ENCODE results near the gene SLC4A11. TPM values are rescaled to one million over a fixed set of nuclear protein-coding genes. Genes with fewer than 3 reads are reported as not detected.

The SLC4A11 gene
- total RNA-seq, 1 donor from 2014 or later, result 0.58 TPM

DNA sequence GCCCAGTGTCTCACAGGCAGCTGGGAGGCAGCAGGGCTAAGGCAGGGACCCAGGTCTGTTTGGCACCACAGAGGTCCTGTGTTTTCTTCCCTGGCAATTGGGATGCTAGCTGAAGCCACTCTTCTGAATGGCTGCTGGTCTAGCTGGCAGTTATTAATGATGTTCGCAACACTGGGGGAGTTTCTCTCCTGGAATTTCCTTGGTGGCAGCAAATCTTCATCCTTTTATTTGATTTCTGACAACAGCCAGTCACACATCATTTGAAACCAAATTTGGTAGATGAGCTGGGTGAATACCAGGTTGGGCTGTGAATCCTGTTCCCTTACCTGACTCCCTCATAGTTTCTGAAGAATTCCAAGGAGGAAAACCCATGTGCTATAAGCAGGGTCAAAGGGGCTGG is 40.8 kb upstream of the SLC4A11 start:
- H3K4me3 Mint-ChIP-seq, result no peak overlapping the region
- ChIA-PET POLR2A (no interaction called here), CTCF (interaction anchor here (1.3 kb wide), 1 partner anchor 37 kb away, joined by 3 read pairs; no protein-coding TSS in a partner anchor)
- ATAC-seq (ENCODE audit: low read depth), result no peak
- H3K36me3 Mint-ChIP-seq (ENCODE audit: low read depth), result peaks cover 32% of the 10 kb centered on the region
- no peaks in the 10 kb centered on the region for H3K4me1 Mint-ChIP-seq
- intact Hi-C loops (cut with micrococcal nuclease), result no loop called here
- no peak for DNase-seq
- TF ChIP-seq, protein P1, sequence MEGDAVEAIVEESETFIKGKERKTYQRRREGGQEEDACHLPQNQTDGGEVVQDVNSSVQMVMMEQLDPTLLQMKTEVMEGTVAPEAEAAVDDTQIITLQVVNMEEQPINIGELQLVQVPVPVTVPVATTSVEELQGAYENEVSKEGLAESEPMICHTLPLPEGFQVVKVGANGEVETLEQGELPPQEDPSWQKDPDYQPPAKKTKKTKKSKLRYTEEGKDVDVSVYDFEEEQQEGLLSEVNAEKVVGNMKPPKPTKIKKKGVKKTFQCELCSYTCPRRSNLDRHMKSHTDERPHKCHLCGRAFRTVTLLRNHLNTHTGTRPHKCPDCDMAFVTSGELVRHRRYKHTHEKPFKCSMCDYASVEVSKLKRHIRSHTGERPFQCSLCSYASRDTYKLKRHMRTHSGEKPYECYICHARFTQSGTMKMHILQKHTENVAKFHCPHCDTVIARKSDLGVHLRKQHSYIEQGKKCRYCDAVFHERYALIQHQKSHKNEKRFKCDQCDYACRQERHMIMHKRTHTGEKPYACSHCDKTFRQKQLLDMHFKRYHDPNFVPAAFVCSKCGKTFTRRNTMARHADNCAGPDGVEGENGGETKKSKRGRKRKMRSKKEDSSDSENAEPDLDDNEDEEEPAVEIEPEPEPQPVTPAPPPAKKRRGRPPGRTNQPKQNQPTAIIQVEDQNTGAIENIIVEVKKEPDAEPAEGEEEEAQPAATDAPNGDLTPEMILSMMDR (IDR thresholded peaks at IDR 0.05), result no peak
- no peaks in the 10 kb centered on the region for H3K9me3 Mint-ChIP-seq
- no peak overlapping the region for H3K27ac Mint-ChIP-seq
- no peaks in the 10 kb centered on the region for H3K27me3 Mint-ChIP-seq

DNA sequence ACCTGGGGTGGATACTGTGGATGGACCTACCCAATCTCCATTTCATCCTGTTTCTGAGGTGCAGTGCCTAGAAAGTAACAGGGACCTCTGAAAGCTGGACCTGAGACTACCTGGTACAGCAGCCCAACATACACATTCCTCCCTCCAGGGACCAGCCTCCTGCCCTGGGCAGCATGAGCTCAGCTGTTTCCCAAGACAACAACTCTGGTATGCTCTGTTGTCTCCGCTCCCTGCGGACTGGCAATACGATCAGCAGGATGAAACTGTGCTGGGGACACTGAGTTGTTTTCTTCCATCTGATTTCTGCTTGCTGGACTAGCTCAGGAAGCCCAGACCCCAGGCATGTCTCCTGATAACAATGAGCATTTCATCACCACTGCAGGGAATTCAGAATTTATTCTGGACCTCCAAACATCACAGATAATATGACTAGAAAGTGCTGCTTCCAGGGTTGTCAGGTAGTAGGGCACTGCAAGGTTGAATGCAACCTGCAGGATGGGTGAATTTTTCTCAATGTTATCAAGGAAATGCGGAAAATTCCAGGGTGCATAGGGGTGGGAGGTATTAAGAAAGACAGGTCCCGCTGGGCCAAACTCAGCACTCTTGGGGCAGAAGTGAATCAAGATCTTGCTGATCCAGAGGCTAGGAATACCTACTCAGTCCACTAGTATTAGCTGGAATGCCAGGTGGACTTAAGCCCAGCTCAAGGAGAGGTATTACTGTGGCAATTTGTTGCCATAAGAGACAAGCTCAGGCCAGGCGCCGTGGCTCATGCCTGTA is 38.9 kb upstream of the SLC4A11 start:
- Mint-ChIP-seq H3K27ac (no peak overlapping the region), H3K9me3 (no peaks in the 10 kb centered on the region), H3K4me3 (no peak overlapping the region), H3K36me3 (ENCODE audit: low read depth) (peaks cover 32% of the 10 kb centered on the region), H3K27me3 (no peaks in the 10 kb centered on the region), H3K4me1 (no peaks in the 10 kb centered on the region)
- TF ChIP-seq, protein P1 (IDR thresholded peaks at IDR 0.05), result no peak
- intact Hi-C loops (cut with micrococcal nuclease), result no loop called here
- ATAC-seq (ENCODE audit: low read depth), result no peak
- ChIA-PET CTCF (no interaction called here), POLR2A (no interaction called here)
- no peak for DNase-seq

DNA sequence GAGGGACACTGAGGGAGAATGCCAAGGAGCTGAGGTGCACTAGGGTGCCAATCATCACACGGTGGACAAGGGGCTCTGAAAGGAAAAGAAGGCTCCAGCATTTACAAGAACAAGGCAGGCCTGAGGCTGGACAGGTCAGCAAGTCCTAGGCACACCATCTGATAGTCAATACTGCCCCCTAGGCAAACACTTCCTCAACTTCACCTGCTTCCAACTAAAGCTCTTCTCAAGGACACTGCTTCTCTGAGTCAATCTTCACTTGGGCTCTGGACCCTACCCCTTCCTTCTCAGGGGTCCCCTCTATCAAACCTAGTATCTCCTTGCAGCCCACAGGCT is 37.7 kb upstream of the SLC4A11 start:
- TF ChIP-seq, protein P1 (IDR thresholded peaks at IDR 0.05), result no peak
- ChIA-PET CTCF (interaction anchor here (0.7 kb wide), 1 partner anchor 55 kb away, joined by 4 read pairs; no protein-coding TSS in a partner anchor), POLR2A (interaction anchor here (0.6 kb wide), 1 partner anchor 57 kb away, joined by 3 read pairs; no protein-coding TSS in a partner anchor)
- intact Hi-C loops (cut with micrococcal nuclease), result no loop called here
- no peak overlapping the region for H3K4me3 Mint-ChIP-seq
- ATAC-seq (ENCODE audit: low read depth) (no peak), DNase-seq (no peak)
- H3K4me1 Mint-ChIP-seq, result no peaks in the 10 kb centered on the region
- no peaks in the 10 kb centered on the region for H3K9me3 Mint-ChIP-seq
- H3K27me3 Mint-ChIP-seq, result no peaks in the 10 kb centered on the region
- no peak overlapping the region for H3K27ac Mint-ChIP-seq
- H3K36me3 Mint-ChIP-seq (ENCODE audit: low read depth), result peaks cover 30% of the 10 kb centered on the region

DNA sequence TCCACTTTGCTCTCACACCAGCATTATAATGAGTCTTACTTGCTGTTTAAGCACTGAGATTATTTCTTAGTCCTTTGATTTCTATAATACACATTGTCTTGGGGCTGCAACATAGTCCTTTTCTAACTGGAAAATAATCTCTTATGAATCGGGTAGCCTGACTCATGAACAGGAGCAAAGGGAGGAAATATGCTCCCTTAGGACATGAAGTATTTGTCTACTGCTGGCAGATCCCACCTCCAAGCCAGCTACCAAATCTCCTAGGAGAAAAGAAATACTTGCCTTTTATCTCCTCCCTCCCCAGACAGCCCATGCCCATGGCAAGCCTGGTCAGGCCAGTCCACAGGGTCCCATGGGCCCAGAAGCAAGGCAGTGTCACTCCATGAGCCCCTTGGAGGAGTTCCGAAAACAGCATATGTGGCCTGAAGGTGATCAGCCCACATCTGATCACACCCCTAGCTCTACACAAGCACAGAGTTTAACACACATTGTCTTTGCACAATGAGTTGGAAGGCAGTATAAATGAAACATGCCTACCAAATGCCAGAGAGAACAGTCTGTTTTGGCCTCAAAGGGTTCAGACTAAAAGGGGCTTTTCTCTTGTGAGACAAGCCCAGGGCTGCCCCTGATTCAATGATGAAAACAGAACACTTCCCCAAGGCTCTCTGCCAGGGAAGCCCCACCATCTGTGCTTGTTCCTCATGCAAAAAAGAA is 37.1 kb upstream of the SLC4A11 start:
- H3K36me3 Mint-ChIP-seq (ENCODE audit: low read depth), result peaks cover 27% of the 10 kb centered on the region
- no peak overlapping the region for H3K4me3 Mint-ChIP-seq
- H3K27ac Mint-ChIP-seq, result no peak overlapping the region
- H3K9me3 Mint-ChIP-seq, result no peaks in the 10 kb centered on the region
- intact Hi-C loops (cut with micrococcal nuclease), result no loop called here
- ChIA-PET POLR2A (interaction anchor here (0.6 kb wide), 1 partner anchor 56 kb away, joined by 3 read pairs; no protein-coding TSS in a partner anchor), CTCF (no interaction called here)
- no peak for ATAC-seq (ENCODE audit: low read depth)
- no peaks in the 10 kb centered on the region for H3K4me1 Mint-ChIP-seq
- H3K27me3 Mint-ChIP-seq, result no peaks in the 10 kb centered on the region
- TF ChIP-seq, protein P1 (IDR thresholded peaks at IDR 0.05), result no peak
- no peak for DNase-seq

Data from activated B cell treated with CpG ODN at 0.5 μM for 24 hours (primary cell).